GM13977 (cell line): ENCODE measurements around the gene MSRB1.

ENCODE experiments used
- DNase-seq: peaks from one replicate; pipeline ENCODE4 v3.0.0; 2012; ENCODE audit warnings: low spot score
- in situ Hi-C: fragments of 300-500 bp; cut with MboI; formaldehyde crosslinking; loops from one replicate; pipeline ENCODE4 v1.12.0; 2022; ENCODE audit warnings: low sequenced_read_pairs, low pct_unique_long_range_greater_than_20kb, mixed read lengths, inconsistent platforms; ENCODE audit not compliant: unreplicated experiment
- TF ChIP-seq, protein P1 (sequence below): IDR thresholded peaks from 2 replicates; pipeline ENCODE4 v1.5.1; 2012; ENCODE audit warnings: mild to moderate bottlenecking, control low read depth; ENCODE audit not compliant: insufficient read depth; ENCODE audit errors: extremely low read depth, missing control alignments

Gene MSRB1, protein sequence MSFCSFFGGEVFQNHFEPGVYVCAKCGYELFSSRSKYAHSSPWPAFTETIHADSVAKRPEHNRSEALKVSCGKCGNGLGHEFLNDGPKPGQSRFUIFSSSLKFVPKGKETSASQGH

DNA sequence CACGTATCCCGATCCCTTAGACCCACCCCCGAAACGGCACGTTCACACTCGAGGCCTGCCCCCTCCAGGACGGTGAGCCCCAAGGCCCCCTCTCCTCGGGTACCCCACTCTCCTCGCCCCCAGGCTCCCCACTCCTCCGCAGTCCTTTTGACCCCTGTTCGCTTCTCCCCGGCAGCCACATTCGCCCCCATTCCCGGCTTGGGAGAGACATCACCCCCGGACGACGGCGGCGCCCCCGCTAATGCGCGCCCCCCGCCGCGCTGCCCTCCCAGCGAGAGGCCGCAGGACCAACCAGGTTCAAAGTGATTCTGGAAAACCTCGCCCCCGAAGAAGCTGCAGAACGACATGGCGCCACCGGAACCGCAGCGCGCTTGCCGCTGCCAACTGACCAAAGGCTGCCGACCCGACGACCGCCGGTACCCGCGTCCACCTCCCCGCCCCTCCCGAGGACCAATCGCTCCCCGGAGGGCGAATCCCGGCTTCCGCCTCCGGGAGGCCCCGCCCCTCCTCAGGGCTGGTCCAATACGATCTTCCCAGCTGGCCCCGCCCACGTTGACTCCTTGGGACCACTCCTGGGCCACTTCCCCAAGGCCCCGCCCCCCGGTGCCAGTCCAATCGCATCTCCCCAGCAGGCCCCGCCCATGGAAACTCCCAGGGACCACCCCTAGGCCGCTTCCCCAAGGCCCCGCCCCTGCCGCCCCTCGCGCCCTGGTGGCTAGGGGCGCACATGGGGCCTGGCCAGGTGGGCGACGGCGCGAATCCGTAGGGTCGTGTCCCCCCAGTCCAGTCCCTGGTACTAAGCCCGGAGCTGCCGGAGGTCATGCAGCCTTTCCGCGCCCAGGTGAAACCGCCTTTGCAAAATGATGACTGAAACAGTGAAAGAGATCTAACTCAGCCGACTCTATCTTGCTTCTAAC lies at the start of gene MSRB1:
Gene MSRB1, minus strand, starts transcription at position 390 of the 917 bp plus-strand sequence. Its CDS starts 43 bp downstream, at position 347.
- in situ Hi-C loops, result no loop called here
- DNase-seq, result peak; percentile 100
- TF ChIP-seq, protein P1, sequence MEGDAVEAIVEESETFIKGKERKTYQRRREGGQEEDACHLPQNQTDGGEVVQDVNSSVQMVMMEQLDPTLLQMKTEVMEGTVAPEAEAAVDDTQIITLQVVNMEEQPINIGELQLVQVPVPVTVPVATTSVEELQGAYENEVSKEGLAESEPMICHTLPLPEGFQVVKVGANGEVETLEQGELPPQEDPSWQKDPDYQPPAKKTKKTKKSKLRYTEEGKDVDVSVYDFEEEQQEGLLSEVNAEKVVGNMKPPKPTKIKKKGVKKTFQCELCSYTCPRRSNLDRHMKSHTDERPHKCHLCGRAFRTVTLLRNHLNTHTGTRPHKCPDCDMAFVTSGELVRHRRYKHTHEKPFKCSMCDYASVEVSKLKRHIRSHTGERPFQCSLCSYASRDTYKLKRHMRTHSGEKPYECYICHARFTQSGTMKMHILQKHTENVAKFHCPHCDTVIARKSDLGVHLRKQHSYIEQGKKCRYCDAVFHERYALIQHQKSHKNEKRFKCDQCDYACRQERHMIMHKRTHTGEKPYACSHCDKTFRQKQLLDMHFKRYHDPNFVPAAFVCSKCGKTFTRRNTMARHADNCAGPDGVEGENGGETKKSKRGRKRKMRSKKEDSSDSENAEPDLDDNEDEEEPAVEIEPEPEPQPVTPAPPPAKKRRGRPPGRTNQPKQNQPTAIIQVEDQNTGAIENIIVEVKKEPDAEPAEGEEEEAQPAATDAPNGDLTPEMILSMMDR, result no peak

DNA sequence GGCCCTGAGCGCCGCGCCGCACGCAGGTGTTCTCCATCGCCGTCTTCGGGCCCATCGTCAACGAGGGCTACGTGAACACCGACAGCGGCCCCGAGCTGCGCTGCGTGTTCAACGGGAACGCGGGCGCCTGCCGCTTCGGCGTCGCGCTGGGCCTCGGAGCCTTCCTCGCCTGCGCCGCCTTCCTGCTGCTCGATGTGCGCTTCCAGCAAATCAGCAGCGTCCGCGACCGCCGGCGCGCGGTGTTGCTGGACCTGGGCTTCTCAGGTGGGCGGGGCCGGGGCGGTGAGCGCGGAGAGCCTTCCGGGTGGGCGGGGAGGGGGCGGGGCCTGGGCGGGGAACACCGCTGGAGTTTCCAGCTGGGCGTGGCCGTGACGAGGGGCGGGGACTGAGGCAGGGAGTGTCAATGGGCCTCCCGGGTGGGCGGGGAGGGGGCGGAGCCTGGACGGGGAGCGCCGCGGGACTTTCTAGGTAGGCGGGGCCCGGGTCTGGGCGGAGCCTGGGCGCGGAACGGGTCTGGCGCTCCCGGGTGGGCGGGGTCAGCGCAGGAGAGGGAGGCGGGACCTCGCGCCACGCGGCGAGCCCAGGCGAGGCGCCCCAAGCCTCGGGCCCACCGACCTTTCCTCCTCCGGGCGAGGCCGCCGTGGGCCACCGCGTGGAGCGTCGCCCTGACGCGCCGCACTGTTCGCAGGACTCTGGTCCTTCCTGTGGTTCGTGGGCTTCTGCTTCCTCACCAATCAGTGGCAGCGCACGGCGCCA lies 49.1 kb upstream of the MSRB1 start:
- peak; percentile 100 for DNase-seq
- in situ Hi-C loops, result no loop called here
- TF ChIP-seq, protein P1, result no peak

DNA sequence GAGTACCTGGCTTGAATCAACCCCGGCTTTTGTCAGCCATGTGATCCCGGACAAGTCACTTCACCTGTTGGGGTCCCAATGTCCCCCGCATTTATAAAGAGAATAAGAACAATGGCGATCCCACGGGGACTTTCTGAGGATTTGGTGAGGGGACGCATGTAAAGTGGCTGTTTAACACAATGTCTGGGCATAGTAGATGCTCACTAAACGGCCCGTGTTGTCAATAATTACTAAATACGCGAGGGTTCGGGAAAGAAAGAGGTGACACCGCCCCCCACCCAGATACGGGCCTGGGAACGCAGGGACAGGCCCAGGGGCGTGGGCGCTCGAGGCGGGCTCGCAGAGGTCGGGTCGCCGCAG lies 48.6 kb upstream of the MSRB1 start:
- in situ Hi-C loops, result no loop called here
- DNase-seq, result no peak
- TF ChIP-seq, protein P1, result no peak

DNA sequence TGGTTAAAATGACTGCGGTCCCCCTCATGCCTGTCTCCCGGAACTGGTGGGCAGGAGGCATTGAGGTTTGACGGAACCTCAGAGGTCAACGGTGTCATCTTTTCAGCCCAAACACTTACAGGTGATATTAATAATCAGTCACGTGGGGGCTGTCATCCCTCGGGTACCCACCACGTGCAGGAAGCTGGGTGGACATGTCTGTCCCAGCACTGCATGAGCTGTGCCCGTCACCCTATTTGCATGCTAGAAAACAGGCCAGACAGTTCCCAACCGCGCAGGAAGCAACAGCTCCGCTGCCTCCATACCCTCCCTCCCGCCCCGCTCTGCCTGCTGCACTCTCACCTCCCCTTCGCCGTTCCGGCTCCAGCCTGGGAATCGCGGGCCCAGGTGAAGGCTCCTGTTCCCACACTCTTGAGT lies 48.1 kb upstream of the MSRB1 start:
- TF ChIP-seq, protein P1, result no peak
- in situ Hi-C loops, result no loop called here
- peak; percentile 78 for DNase-seq

DNA sequence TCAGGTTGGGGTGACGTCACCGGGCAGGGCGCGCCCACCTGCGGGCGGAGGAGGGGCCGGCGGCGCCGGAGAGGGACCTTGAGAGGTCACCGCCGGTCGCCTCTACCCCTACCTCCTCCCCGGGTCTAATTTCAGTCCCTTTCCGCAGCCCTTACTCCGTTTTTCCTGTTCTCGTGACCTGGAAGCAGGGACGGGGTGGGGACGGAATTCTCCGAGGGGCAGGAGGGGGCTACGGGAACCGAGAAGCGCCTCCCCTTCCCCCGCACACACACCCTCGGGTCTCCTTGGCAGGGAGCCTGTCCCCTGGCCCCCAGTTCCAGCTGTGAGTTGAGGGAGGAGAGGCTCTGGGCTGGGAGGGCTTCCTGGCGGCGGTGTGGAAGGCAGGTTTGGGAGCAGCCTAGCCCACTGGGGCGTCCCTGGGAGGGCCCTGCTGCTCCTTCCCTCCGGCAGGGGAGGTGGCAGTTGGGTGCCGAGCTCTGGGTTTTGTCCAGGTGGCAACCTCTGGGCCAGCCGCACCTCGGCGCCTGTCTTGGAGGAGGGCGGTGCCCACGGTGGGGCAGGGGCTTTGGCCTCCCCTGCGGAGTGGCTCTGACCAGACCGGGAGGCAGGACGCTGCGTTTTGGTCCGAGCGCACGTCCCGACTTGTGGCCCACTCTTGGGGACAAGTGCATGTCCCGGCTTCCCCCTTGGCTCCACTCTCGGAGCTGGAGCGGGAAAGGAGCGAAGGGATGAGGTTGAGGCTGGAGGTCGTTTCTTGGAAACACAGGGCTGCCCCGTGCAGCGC lies 47.5 kb upstream of the MSRB1 start:
- in situ Hi-C loops, result no loop called here
- TF ChIP-seq, protein P1, result no peak
- DNase-seq, result peak; percentile 61

DNA sequence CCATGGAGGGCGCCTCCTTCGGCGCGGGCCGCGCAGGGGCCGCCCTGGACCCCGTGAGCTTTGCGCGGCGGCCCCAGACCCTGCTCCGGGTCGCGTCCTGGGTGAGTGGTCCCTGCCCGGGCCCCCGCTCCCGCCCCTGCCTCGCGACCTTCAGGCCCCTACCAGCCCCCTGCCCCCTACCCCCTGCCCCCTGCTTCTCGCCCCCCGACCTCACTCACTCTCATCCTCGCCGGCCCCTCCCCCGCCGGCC lies 47.0 kb upstream of the MSRB1 start:
- TF ChIP-seq, protein P1, result no peak
- in situ Hi-C loops, result no loop called here
- DNase-seq, result no peak
